CD8-positive, alpha-beta memory T cell (primary cell): ENCODE results near the gene AIPL1. TPM values are rescaled to one million over a fixed set of nuclear protein-coding genes. Genes with fewer than 3 reads are reported as not detected.
"Not testable (repeated sequence)": the region's sequence is repeated elsewhere in the genome, so short reads cannot be mapped to it uniquely, and the experiment has no call there.

Experiments used
- CTCF ChIA-PET: fragments of 350-600 bp; sonication (Branson Sonifier 250); formaldehyde crosslinking; loops from one replicate; lab custom pipeline; 2021; ENCODE audit warnings: antibody characterized with exemption; lab: Charles Lee
- POLR2A ChIA-PET: fragments of 350-600 bp; sonication (Branson Sonifier 250); formaldehyde crosslinking; loops from one replicate; lab custom pipeline; 2021; ENCODE audit warnings: antibody characterized with exemption; lab: Charles Lee
- DNase-seq, 5 donors: peaks; one replicate each; pipeline versions ENCODE4 v3.0.0 to v3.0.0-alpha.2; 2020 to 2022; ENCODE audit warnings: mixed read lengths in 1 of 5
- H3K27ac ChIP-seq: one replicate; pipeline ENCODE4 v1.7.0; 2013; ENCODE audit warnings: low read depth, mild to moderate bottlenecking, low read length, moderate library complexity
- H3K27me3 ChIP-seq: 2 replicates; pipeline ENCODE4 v1.7.0; 2013; ENCODE audit warnings: low read length, mild to moderate bottlenecking; ENCODE audit not compliant: insufficient read depth, poor library complexity, severe bottlenecking
- H3K36me3 ChIP-seq: 2 replicates; pipeline ENCODE4 v1.7.0; 2013; ENCODE audit warnings: mild to moderate bottlenecking, low read length, moderate library complexity; ENCODE audit not compliant: insufficient read depth
- H3K4me1 ChIP-seq: 2 replicates; pipeline ENCODE4 v1.7.0; 2013; ENCODE audit warnings: mild to moderate bottlenecking, low read length, moderate library complexity; ENCODE audit not compliant: insufficient read depth
- H3K4me3 ChIP-seq: 2 replicates; pipeline ENCODE4 v1.7.0; 2013; ENCODE audit warnings: mild to moderate bottlenecking, low read length
- H3K9me3 ChIP-seq: 2 replicates; pipeline ENCODE4 v1.7.0; 2013; ENCODE audit warnings: mild to moderate bottlenecking, low read length
- H3K27ac Mint-ChIP-seq, 8 donors: one replicate each; pipeline ENCODE4 v1.8.0; 2020 to 2021; ENCODE audit warnings: mixed read lengths in 8 of 8, mild to moderate bottlenecking in 6 of 8, inconsistent platforms in 3 of 8, moderate library complexity in 3 of 8
- H3K27me3 Mint-ChIP-seq, 2 donors: one replicate each; pipeline ENCODE4 v1.8.0; 2020 to 2021; ENCODE audit warnings: mixed read lengths in 2 of 2, mild to moderate bottlenecking in 1 of 2, moderate library complexity in 1 of 2
- H3K36me3 Mint-ChIP-seq, 3 donors: one replicate each; pipeline ENCODE4 v1.8.0; 2020 to 2021; ENCODE audit warnings: mixed read lengths in 3 of 3, inconsistent platforms in 1 of 3, mild to moderate bottlenecking in 1 of 3
- H3K4me1 Mint-ChIP-seq, 3 donors: one replicate each; pipeline ENCODE4 v1.8.0; 2020 to 2021; ENCODE audit warnings: mixed read lengths in 3 of 3, inconsistent platforms in 1 of 3, mild to moderate bottlenecking in 1 of 3
- H3K4me3 Mint-ChIP-seq, 7 donors: one replicate each; pipeline ENCODE4 v1.8.0; 2020 to 2021; ENCODE audit warnings: mixed read lengths in 7 of 7, mild to moderate bottlenecking in 6 of 7, moderate library complexity in 4 of 7, inconsistent platforms in 2 of 7
- H3K9me3 Mint-ChIP-seq, 5 donors: one replicate each; pipeline ENCODE4 v1.8.0; 2020 to 2022; ENCODE audit warnings: mixed read lengths in 5 of 5, mild to moderate bottlenecking in 3 of 5, moderate library complexity in 2 of 5, inconsistent platforms in 1 of 5
- polyA plus RNA-seq: library from polyadenylated mRNA; unstranded; fragments of 300-500 nt; fragmentation: Illumina TruSeq; gene quantifications from one replicate; pipeline ENCODE4 v1.2.3, GENCODE V29; 2021
- total RNA-seq, 2 experiments: library from RNA; stranded (reverse); gene quantifications; one replicate each; pipeline ENCODE4 v1.2.3, GENCODE V29; 2021

The AIPL1 gene
- total RNA-seq (not detected), polyA plus RNA-seq (not detected)

- Mint-ChIP-seq H3K4me1 (peaks cover 0 to 4% (median 2%) of the 10 kb centered on the region in 3 donors), H3K27me3 (peaks cover 17 to 39% of the 10 kb centered on the region in 2 donors)
- POLR2A ChIA-PET, result no interaction called here
These were observed at the start of gene AIPL1 for GRCh38 chr17:6435051-6435450. TSS of gene AIPL1 (minus strand) at chr17:6435121. CDS start at chr17:6435104, 17 bp downstream.

GRCh38 chr17:6483507-6483906, 48.6 kb upstream of the AIPL1 start:
- Histone ChIP-seq H3K27me3 (no peaks in the 10 kb centered on the region), H3K36me3 (no peaks in the 10 kb centered on the region), H3K9me3 (no peaks in the 10 kb centered on the region), H3K4me3 (no peak overlapping the region), H3K27ac (no peak overlapping the region), H3K4me1 (no peaks in the 10 kb centered on the region)
- Mint-ChIP-seq H3K4me1 (no peaks in the 10 kb centered on the region), H3K36me3 (no peaks in the 10 kb centered on the region), H3K4me3 (no peak overlapping the region), H3K27ac (no peak overlapping the region), H3K27me3 (peaks cover 11 to 28% of the 10 kb centered on the region in 2 donors), H3K9me3 (no peaks in the 10 kb centered on the region)
- CTCF ChIA-PET, result interaction anchor here (0.6 kb wide), 1 partner anchor 10 kb away, joined by 3 read pairs; no protein-coding TSS in a partner anchor
- POLR2A ChIA-PET, result no interaction called here
- no peak for DNase-seq

More at GRCh38 chr17:6435051-6435450, at the start of gene AIPL1:
- peaks cover 0 to 15% (median 0%) of the 10 kb centered on the region in 3 donors for H3K36me3 Mint-ChIP-seq
- CTCF ChIA-PET, result interaction anchor here (1.1 to 1.4 kb wide), 5 partner anchors 11 to 848 kb away, joined by 3 to 4 read pairs (median 3); no protein-coding TSS in a partner anchor
- H3K27ac ChIP-seq, result no peak within 1 kb of the TSS
- H3K36me3 ChIP-seq, result no peaks in the 10 kb centered on the region
- no peaks in the 10 kb centered on the region for H3K9me3 ChIP-seq
- H3K4me3 Mint-ChIP-seq, result no peak within 1 kb of the TSS
- no peak for DNase-seq
- peaks cover 5 to 12% (median 9%) of the 10 kb centered on the region in 5 donors for H3K9me3 Mint-ChIP-seq
- no peak within 1 kb of the TSS for H3K27ac Mint-ChIP-seq
- H3K4me3 ChIP-seq, result no peak within 1 kb of the TSS
- no peaks in the 10 kb centered on the region for H3K4me1 ChIP-seq
- peaks cover 4% of the 10 kb centered on the region for H3K27me3 ChIP-seq

GRCh38 chr17:6482796-6483195, 47.9 kb upstream of the AIPL1 start:
- H3K4me3 ChIP-seq, H3K36me3 Mint-ChIP-seq, H3K9me3 ChIP-seq, DNase-seq, POLR2A ChIA-PET, H3K4me1 Mint-ChIP-seq, H3K27ac Mint-ChIP-seq, H3K4me3 Mint-ChIP-seq, CTCF ChIA-PET, H3K27me3 ChIP-seq, H3K4me1 ChIP-seq, H3K36me3 ChIP-seq, H3K9me3 Mint-ChIP-seq, H3K27ac ChIP-seq: not testable (repeated sequence)
- H3K27me3 Mint-ChIP-seq, result peaks cover 11 to 23% of the 10 kb centered on the region in 2 donors

DNA sequence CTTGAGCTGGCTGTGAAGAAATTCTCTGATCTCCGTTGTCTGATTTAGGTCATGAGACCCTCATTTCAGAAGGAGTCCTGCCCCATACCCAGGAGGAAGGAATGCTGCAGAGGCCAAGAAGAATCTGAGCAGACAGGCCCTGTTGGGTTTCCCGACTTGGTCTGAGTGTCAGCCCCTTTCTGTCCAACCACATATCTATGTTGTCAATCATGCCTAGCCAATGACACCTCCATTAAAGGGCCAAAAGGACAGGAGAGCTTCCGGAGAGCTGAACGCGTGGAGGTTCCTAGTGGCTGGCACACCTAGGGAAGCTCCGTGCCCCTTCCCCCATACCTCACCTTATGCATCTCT, 47.2 kb upstream of the AIPL1 start:
- H3K9me3 Mint-ChIP-seq, result no peaks in the 10 kb centered on the region
- no peak overlapping the region for H3K27ac Mint-ChIP-seq
- ChIA-PET CTCF (no interaction called here), POLR2A (no interaction called here)
- no peaks in the 10 kb centered on the region for H3K27me3 ChIP-seq
- no peak overlapping the region for H3K27ac ChIP-seq
- no peak overlapping the region for H3K4me3 ChIP-seq
- no peak overlapping the region for H3K4me3 Mint-ChIP-seq
- H3K9me3 ChIP-seq, result no peaks in the 10 kb centered on the region
- no peaks in the 10 kb centered on the region for H3K4me1 Mint-ChIP-seq
- H3K4me1 ChIP-seq, result no peaks in the 10 kb centered on the region
- no peak for DNase-seq
- peaks cover 10 to 20% of the 10 kb centered on the region in 2 donors for H3K27me3 Mint-ChIP-seq
- H3K36me3 Mint-ChIP-seq, result no peaks in the 10 kb centered on the region
- no peaks in the 10 kb centered on the region for H3K36me3 ChIP-seq

- Mint-ChIP-seq H3K4me1 (no peaks in the 10 kb centered on the region), H3K4me3 (no peak overlapping the region), H3K27me3 (peaks cover 7 to 16% of the 10 kb centered on the region in 2 donors), H3K27ac (no peak overlapping the region), H3K36me3 (no peaks in the 10 kb centered on the region), H3K9me3 (no peaks in the 10 kb centered on the region)
- Histone ChIP-seq H3K27ac (no peak overlapping the region), H3K4me1 (no peaks in the 10 kb centered on the region), H3K27me3 (no peaks in the 10 kb centered on the region), H3K4me3 (no peak overlapping the region), H3K9me3 (no peaks in the 10 kb centered on the region), H3K36me3 (no peaks in the 10 kb centered on the region)
- no peak for DNase-seq
- CTCF ChIA-PET, result no interaction called here
- POLR2A ChIA-PET, result no interaction called here
These were observed 45.4 kb upstream of the AIPL1 start for GRCh38 chr17:6480303-6480675.

- H3K27ac ChIP-seq, result no peak overlapping the region
- H3K9me3 ChIP-seq, result no peaks in the 10 kb centered on the region
- Mint-ChIP-seq H3K27ac (no peak overlapping the region), H3K4me1 (no peaks in the 10 kb centered on the region), H3K9me3 (no peaks in the 10 kb centered on the region), H3K27me3 (peaks cover 7 to 16% of the 10 kb centered on the region in 2 donors), H3K36me3 (no peaks in the 10 kb centered on the region), H3K4me3 (no peak overlapping the region)
- no peaks in the 10 kb centered on the region for H3K4me1 ChIP-seq
- CTCF ChIA-PET, result no interaction called here
- H3K27me3 ChIP-seq, result no peaks in the 10 kb centered on the region
- H3K36me3 ChIP-seq, result no peaks in the 10 kb centered on the region
- POLR2A ChIA-PET, result no interaction called here
- no peak for DNase-seq
- no peak overlapping the region for H3K4me3 ChIP-seq
These were observed 44.8 kb upstream of the AIPL1 start for GRCh38 chr17:6479622-6480302.

GRCh38 chr17:6478486-6478885, 43.6 kb upstream of the AIPL1 start:
- H3K4me1 Mint-ChIP-seq, result no peaks in the 10 kb centered on the region
- no peaks in the 10 kb centered on the region for H3K27me3 ChIP-seq
- H3K27ac ChIP-seq, result no peak overlapping the region
- H3K9me3 Mint-ChIP-seq, result no peaks in the 10 kb centered on the region
- no peak overlapping the region for H3K27ac Mint-ChIP-seq
- CTCF ChIA-PET, result no interaction called here
- H3K4me3 Mint-ChIP-seq, result no peak overlapping the region
- POLR2A ChIA-PET, result no interaction called here
- H3K36me3 ChIP-seq, result no peaks in the 10 kb centered on the region
- DNase-seq, result no peak
- no peaks in the 10 kb centered on the region for H3K36me3 Mint-ChIP-seq
- no peak overlapping the region for H3K4me3 ChIP-seq
- H3K4me1 ChIP-seq, result no peaks in the 10 kb centered on the region
- H3K9me3 ChIP-seq, result no peaks in the 10 kb centered on the region
- H3K27me3 Mint-ChIP-seq, result peaks cover 7 to 15% of the 10 kb centered on the region in 2 donors

- no peak for DNase-seq
- Mint-ChIP-seq H3K4me3 (no peak overlapping the region), H3K27me3 (peaks cover 2 to 12% of the 10 kb centered on the region in 2 donors), H3K27ac (no peak overlapping the region), H3K9me3 (no peaks in the 10 kb centered on the region), H3K4me1 (no peaks in the 10 kb centered on the region), H3K36me3 (no peaks in the 10 kb centered on the region)
- Histone ChIP-seq H3K4me3 (no peak overlapping the region), H3K36me3 (no peaks in the 10 kb centered on the region), H3K9me3 (no peaks in the 10 kb centered on the region), H3K27me3 (no peaks in the 10 kb centered on the region), H3K27ac (no peak overlapping the region), H3K4me1 (no peaks in the 10 kb centered on the region)
- ChIA-PET POLR2A (no interaction called here), CTCF (no interaction called here)
These were observed 43.0 kb upstream of the AIPL1 start for GRCh38 chr17:6477831-6478383.
